Amniotic epithelial cell (primary cell): ENCODE data around the gene HDGFL2.

Source experiments
- DNase-seq: peaks from one replicate; pipeline ENCODE4 v3.0.0-alpha.2; 2010; ENCODE audit warnings: low read depth

Gene HDGFL2

DNA sequence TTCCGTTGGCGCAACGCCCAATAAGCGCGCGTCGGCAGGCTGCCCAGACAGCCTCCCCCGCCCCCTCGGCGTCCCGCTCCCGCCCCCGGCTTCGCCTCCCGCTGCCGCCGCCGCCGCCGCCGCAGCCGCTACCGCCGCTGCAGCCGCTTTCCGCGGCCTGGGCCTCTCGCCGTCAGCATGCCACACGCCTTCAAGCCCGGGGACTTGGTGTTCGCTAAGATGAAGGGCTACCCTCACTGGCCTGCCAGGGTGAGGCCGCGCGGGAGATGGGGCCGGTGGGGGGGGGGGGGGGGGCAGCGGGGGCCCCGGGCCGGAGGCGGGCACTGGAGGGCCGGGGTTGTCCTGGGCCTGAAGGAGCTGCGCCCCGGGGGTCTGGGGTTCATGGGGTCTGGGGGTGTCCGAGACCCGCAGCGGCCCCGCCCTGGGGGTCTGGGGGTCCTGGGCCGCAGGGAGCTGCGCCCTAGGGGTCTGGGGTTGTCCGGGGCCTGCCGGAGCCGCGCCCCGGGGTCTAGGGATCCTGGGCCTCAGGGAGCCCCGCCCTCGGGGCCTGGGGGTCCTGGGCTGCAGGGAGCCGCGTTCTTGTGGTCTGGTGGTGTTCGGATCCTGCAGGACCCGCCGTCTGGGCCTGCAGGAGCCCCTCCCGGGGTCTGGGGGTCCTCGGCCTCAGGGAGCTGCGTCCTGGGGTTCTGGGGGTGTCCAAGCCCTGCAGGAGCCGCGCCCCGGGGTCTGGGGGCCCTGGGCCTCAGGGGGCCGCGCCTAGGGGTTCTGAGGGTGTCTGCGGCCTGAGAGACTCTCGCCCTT lies at the start of gene HDGFL2:
HDGFL2 (plus strand) TSS at position 124 of the 801 bp plus-strand sequence; CDS start at position 178, 54 bp downstream.
- DNase-seq: no peak

DNA sequence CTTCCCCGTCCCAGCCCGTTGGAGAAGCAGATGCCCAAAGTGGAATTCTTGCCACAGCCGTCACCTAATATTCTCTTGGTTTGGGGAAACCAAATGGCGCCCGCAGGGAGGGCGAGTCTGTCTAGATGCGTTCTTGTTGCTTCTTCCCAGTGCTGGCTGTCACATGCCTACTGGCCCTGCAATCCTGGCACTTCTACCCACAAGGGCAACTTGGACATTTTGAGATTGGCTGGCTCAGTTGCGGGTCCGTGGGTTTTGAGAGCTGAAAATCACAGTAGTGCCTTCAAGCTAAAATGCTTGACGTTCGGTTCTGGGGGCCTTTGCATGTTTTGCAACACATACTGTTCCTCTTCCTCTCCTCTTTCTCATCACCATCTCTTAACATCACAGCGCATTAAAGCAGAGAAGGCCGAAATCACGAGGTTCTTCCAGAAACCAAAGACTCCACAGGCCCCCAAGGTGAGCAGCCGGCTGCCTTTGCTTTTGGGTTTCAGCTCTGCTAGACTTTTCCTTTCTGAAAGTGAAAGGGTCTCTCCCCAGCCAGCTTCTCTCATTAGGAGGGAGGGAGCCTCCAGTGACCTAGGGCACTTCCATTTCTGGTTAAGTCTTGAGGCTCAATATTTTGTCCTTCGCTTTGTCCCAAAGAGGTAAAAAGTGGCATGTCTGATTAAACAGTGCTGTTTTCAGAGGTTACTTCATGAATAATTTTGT lies 48.5 kb upstream of the HDGFL2 start:
- no peak for DNase-seq

DNA sequence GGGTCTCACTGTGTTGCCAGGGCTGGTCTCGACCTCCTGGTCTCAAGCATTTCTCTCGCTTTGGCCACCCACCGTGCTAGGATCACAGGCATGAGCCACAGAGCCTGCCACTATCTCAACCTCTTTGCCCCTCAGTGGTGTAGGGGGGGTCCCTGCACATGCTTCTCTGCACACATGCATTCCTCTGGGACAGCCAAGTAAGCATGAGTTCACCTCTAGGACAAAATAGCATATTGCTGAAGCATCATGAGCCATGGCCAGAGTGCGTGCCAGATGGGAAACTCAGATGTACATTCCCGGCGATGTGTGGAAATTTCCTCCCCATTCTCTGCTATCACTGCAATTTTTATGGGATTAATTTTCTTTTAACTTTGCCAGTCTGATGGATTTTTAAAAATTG lies 46.6 kb upstream of the HDGFL2 start:
- DNase-seq: peak; percentile 59

DNA sequence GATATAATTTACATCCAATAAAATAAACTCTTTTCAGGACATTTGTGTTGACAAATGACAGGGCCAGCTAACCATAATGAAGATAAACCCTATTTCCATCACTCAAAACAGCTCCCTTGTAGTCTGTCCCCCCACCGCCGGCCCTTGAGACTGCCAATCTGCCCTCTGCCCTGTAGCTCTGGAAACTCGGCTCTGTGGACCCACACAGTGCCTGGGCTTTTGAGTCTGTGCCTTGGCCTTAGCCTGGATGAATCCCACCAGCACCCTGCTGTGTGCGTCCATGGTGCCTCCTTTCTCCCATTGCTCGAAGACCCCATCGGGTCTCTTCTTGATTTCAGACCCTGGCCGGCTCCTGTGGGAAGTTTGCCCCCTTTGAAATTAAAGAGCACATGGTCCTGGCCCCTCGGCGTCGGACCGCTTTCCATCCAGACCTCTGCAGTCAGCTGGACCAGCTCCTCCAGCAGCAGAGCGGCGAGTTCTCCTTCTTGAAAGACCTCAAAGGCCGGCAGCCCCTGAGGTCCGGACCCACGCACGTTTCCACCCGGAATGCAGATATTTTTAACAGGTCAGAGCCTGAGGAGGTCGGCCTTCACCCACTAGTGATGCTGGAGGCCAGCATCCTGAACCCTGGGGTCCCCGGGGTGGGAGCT lies 43.6 kb upstream of the HDGFL2 start:
- DNase-seq: no peak

DNA sequence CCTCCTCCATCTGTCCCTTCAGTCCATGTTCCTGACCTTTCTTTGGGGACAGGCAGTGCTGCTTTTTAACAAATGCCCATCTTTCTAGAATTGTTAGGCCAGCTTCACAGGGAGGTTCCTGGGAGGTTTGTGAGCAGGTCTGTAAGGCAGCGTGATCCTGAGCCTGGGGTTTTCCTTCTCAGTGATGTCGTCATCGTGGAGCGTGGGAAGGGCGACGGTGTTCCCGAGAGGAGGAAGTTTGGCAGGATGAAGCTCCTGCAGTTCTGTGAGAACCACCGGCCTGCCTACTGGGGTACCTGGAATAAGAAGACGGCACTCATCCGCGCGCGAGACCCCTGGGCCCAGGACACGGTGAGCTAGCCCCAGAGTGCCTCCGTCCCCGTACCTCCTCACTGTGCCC lies 42.8 kb upstream of the HDGFL2 start:
- no peak for DNase-seq

DNA sequence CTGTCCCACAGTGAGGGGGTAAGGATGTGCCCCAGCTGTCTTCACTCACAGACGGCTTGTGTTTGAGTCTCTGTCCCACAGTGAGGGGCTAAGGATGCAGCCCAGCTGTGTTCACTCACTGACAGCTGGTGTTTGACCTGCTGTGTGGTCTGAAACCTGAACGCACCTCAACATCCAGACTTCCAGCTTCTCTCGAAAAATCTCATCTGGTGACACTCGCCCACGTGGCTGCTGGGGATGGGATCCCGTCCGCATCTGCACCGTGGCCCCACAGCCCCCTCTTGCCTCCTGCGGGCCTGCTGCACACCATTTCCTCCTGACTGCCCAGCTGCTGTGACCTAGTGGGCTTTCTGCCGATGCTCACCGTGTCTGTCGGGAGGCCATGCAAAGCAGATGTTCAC lies 42.3 kb upstream of the HDGFL2 start:
- DNase-seq: no peak

DNA sequence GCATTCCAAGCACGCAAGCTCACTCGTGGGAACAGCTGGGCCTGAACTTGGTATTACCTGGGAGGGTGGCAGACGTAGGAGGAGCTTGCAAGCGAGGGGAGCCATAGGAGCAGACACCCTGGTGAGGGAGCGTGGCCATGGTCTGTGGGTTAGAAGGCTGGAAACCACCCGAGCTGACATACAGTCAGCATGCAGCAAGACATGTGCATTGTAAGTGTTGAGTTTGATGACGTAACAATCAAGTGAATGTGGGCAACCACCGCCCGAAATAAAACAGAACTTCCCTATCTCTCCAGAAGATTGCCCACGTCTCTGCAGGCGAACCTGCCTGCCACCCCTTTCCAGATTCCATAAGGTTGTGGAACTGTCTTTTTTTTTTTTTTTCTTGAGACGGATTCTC lies 41.3 kb upstream of the HDGFL2 start:
- DNase-seq: no peak

DNA sequence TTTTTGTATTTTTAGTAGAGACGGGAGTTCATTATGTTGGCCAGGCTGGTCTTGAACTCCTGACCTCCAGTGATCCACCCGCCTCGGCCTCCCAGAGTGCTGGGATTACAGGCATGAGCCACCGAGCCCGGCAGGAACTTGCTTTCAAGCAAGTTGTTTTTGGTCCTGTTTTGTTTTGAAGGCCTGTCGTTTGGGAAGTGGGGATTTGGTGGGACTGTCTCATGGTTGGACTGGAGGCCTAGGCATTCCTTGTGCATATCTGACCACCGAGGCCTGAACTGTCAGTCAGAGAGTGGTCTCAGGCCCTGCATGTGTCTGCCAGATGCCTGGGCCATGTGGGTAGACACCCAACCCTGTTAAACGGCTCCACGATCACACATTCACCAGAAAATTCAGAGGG lies 40.8 kb upstream of the HDGFL2 start:
- DNase-seq: no peak

DNA sequence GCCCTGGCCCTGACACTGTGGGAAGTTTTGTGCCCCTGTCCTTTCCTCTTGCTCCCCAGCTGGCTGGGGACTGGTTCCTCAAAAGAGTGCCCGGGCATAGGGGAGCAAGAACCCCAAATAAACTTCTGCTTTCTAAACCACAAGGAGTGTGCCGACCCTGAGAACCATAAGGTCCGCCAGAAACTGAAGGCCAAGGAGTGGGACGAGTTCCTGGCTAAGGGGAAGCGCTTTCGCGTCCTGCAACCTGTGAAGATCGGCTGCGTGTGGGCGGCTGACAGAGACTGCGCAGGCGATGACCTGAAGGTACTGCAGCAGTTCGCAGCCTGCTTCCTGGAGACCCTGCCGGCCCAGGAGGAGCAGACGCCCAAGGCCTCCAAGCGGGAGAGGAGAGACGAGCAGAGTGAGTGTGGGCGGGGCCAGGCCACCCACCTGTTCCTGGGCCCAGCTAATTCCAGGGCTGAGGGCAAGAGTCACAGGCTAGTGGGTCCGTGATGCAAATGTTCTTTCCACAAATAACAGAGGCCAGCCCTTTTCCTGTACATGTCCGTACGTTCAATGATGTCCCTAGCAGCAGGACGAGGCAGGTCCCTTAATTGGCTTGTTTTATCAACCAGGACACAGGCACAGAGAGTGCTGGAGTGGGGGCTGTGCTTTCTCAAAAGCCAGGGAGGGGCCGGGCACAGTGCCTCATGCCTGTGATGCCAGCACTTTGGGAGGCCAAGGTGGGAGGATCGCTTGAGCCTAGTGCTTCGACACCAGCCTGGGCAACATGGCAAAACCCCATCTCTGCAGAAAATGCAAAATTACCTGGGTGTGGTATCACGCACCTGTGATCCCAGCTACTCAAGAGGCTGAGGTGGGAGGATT lies 40.1 kb upstream of the HDGFL2 start:
- DNase-seq: no peak

DNA sequence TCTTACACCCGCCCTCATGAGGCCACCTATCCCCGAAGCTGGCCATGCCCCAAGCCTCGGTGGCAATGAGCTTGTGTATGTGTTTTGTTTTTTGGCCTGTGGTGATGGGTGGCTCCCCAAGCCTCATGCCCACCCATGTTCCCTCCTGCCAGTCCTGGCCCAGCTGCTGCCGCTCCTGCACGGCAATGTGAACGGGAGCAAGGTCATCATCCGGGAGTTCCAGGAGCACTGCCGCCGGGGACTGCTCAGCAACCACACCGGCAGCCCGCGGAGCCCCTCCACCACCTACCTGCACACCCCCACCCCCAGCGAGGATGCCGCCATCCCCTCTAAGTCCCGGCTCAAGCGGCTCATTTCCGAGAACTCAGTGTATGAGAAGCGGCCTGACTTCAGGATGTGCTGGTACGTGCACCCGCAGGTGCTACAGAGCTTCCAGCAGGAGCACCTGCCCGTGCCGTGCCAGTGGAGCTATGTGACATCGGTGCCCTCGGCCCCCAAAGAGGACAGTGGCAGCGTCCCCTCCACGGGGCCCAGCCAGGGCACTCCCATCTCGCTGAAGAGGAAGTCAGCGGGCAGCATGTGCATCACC lies 39.1 kb upstream of the HDGFL2 start:
- no peak for DNase-seq

DNA sequence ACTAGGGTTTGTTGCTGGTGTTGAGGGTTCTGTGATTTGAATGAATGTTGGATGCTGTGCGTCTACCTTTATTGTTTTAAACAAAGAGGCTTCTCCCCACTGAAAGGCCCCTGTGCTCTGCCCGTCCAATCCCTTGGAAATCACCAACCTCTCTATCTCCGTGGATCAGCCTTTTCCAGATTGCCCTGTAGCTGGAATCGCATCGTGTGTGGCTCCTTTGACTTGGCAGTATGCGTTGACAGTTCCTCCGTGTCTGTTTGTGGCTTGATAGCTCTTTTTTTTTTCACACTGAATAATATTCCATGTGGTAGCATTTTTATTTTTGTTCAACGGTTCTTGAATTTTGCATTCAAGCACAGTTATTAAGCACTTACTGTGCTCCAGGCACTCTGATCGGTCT lies 37.7 kb upstream of the HDGFL2 start:
- no peak for DNase-seq

DNA sequence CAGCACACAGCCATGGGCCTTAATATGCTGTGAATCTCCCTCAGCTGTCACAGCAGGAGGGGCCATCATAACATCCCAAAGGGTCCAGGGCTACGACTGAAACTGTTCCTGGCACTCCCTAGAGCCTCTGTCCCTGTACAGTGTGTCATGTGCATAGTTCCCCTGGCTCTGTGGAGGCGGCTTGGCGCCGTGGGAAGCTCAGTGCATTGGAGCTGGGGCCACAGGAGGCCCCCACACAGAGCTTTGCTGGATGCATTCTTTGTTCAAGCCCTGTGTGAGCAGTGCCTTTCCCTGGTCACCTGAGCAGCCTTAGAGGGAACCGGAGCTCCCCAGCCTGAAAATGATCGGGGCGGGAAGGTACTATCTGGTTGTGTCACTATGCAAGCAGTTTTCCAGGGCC lies 35.9 kb upstream of the HDGFL2 start:
- DNase-seq: no peak

DNA sequence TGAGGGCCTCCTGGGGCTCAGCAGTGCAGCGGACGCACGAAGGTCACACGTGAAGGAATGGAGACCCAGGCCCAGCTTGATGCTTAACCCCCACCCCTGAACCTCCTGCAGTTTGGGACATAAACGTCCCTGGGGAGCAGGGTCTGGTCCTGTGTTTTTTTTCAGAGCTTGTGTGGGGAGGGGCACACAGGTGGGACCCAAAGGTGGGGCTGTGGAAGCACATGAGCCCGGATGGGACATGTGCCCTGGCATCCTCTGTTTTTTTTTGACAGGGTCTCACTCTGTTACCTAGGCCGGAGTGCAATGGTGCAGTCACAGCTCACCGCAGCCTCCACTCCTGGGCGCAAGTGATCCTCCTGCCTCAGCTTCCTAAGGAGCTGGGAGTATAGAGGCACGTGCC lies 35.0 kb upstream of the HDGFL2 start:
- no peak for DNase-seq

DNA sequence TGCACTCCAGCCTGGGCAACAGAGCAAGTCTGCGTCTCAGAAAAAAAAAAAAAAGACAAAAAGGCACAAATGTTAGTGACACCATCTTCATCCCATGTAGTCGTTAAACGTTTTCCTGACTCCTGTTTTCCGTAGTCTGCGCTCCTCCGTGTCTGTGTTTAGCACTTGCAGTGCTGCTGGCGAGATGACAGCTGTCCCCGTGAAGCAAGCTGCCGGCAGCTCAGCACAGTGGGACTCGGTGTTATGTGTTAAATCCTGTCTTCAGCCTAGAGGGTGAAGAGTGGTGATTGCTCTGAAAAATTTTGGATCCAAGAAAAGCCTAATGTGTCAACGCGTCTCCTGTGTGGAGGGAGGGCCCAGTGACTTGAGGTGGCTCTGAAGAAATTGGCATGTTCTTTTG lies 32.9 kb upstream of the HDGFL2 start:
- no peak for DNase-seq

DNA sequence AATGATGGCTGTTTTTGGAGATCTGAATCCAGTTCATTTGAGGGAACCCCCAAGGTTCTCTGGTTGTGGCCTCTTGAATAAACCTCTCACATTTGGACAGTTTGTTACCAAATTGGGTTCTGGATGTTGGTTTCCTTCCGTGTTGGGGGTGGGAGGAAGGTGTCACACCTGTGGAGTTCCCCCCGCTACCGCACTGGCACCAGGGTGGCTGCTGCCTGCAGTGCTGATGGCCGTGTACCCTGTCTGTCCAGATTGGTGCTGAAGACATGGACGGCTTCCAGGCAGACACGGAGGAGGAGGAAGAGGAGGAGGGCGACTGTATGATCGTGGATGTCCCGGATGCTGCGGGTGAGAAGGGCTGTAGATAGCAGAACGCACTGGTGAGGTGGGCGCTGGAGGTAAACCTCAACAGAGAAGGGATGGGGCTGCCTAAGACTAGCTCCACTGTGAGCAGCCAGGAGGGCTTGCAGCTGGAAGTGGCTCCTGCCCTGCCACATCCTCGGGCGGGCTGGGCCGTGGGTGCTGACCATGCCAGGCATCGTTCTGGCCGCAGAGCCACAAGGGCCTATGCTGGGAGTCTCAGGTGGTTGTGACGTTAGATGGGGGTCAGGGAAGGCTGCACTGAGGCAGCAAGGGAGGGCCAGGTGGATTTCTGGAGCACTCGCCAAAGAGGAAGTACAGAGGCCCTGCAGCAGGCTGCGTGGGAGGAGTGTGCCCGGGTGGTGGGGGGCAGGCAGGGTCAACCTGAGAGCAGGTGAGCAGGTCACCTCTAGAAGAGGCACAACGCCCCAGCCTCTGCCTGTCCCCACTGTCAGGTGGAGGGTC lies 29.9 kb upstream of the HDGFL2 start:
- no peak for DNase-seq

DNA sequence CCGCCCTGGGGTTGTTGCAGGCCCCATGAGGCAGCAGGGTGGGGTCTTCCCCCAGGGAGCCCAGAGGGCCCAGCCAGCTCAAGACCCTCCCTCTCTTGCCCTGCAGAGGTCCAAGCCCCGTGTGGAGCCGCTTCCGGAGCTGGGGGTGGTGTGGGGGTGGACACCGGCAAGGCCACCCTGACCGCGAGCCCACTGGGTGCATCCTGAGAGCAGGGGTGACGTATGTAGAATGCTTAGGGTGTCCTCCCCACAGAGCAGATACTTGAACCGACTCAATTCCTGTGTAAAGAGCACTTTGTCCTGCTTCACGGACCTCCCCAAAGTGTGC lies 29.3 kb upstream of the HDGFL2 start:
- no peak for DNase-seq

DNA sequence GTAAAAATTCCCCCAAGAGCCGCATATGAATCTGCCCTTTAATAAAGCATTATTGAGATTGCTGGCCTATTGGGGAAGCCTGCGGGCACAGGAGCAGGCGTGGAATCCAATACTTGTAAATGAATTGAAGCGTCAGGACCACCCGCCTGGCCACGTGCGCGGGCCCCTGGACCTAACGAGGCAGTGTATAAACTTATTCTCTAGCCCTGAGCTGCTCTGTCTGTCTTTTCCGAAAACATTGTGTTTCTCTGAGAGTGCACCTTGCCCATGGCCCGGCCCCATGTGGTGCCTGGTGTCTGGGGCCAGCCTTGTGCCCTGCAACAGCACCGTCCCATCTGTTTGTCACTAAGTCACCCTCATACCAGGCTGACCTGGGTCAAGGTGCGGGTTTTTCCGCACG lies 28.9 kb upstream of the HDGFL2 start:
- no peak for DNase-seq

DNA sequence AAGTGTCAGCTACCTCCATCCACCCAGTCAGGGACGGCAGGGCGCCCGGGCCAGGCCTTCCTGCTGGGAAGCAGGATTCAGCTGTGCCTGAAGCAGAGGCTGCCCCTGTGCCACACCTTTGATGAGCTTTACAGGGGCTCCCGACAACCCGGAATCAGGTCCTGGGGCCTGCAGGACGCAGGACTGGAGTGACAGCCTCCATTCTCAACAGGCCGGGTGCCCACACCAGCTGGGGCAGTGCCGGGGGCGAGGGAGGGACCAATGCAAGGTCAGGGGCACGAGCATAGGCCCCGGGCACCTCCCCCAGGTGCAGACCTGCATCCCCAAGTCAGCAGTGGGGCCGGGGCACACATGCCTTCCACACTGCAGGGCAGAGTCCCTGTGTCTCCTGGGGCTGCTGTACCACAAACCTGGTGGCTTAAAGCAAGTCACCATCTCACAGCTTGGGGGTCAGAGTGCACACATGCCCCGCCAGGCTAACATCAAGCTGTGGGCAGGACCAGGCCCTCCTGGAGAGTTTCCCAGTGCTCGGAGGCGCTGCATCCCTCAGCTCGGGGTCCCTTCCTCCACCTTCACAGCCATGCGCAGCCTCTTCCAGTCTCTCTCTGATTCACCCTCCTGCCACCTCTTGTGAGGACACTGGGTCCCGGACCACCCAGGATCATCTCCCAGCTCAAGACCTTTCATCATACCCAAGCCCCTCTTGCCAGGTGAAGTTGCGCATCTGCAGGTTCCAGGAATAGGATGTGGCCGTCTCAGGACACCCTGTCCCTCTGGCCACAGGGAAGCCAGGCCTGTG lies 27.9 kb upstream of the HDGFL2 start:
- no peak for DNase-seq

DNA sequence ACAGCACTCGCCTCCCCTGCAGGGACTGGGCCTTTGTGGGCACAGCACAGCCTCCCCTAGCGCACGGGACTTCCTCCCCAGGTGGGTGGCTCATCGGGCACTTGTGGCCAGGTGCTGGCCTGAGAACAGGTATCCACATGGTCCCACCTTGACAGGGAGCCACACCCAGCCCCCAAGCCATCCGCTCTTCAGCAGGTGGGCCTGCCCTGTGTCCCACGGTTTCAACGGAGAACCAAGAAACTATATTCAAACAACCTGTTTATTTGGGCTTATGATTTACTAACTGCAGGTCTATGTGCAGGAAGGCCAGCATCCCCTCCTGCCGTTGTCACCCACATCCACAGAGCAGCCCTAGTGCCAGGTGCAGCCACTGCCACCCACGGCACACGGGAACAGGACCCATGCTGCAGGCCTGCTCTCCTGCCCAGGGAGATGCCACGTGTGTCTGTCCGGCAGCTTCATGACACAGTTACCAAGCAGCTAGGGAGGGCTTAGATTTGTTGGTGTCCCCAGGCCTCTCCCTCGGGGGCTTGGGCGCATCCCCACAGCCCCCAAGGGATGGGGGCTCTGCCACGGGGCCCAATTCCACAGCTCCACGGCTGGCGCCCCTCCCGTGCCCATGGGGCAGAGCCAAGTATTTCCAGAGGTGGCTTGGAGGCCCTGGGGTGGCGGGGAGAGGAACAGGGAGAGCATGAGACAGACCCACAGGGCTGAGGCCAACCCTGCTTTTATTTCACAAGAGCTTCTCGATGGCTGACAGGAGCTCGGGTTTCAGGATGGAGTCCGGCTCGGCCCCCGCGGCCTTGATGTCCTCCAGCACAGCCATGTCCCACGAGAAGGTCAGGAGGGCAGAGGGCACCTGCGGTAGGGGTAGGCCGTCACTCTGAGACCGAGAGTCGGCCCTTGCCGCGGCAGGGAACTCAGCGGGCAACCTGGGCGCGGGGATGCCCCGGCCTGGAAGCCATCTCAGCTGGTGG lies 27.0 kb upstream of the HDGFL2 start:
- peak; percentile 24 for DNase-seq
